K562 (cell line): ENCODE data around the gene FANCG. TPM values are rescaled to one million over a fixed set of nuclear protein-coding genes. Genes with fewer than 3 reads are reported as not detected.

Experiments
- BMI1 ChIP-seq: fragments of 150-350 bp; IDR thresholded peaks from 2 replicates; pipeline ENCODE4 v1.6.1; 2014; ENCODE audit warnings: low read length
- SOX6 ChIP-seq: fragments of 450-650 bp; IDR thresholded peaks from 2 replicates; pipeline ENCODE4 v1.6.1; 2014; ENCODE audit warnings: mild to moderate bottlenecking
- TEAD1 ChIP-seq, 2 experiments: fragments of 450-650 bp in 1 of 2; sonication (generic) in 1 of 2; formaldehyde crosslinking; IDR thresholded peaks; 2 replicates each; pipeline versions ENCODE4 v1.4.0 to v1.8.0; 2020 to 2022; ENCODE audit warnings: mild to moderate bottlenecking in 2 of 2, missing genetic modification reagents in 1 of 2
- TRIM24 ChIP-seq, 2 experiments: fragments of 450-650 bp; IDR thresholded peaks; 2 replicates each; pipeline ENCODE4 v1.6.1; 2016
- polyA plus RNA-seq, 8 experiments: library from polyadenylated mRNA; depleted of rRNA in 4 of 8; stranded (reverse) in 5 of 8; unstranded in 3 of 8; fragments of >200 nt; fragmentation: Nextera tagmentation in 2 of 8; fragmentation: Illumina TruSeq in 1 of 8; extraction: Ambion mirVana in 2 of 8; extraction: Trizol in 1 of 8; gene quantifications; 2 replicates each; pipeline versions ENCODE4 v1.2.1 to v1.2.3, GENCODE V29; 2011 to 2014; ENCODE audit warnings: inconsistent platforms in 1 of 8, missing spikeins in 1 of 8
- total RNA-seq, 7 experiments: library from RNA; depleted of rRNA in 6 of 7; stranded (reverse); fragments of >200 nt in 6 of 7; fragmentation: Illumina TruSeq in 2 of 7; extraction: Trizol in 2 of 7; gene quantifications; 2 replicates each; pipeline versions ENCODE4 v1.2.1 to v1.2.3, GENCODE V29; 2011 to 2021; ENCODE audit warnings: low replicate concordance in 1 of 7
- TF ChIP-seq, protein P1 (sequence below): fragments of 450-650 bp; formaldehyde crosslinking; IDR thresholded peaks from 2 replicates; pipeline ENCODE4 v1.4.0; 2020; ENCODE audit warnings: mild to moderate bottlenecking, mixed read lengths
- TF ChIP-seq, protein P2 (sequence below): fragments of 250-450 bp; sonication (Bioruptor Pico); IDR thresholded peaks from 2 replicates; pipeline ENCODE4 v1.4.0; 2020

The FANCG gene
- total and polyA plus RNA-seq, 9 of the 15 experiments (the other 6 are each of a cell fraction or from before 2014, with no cell fraction given) = 7.5 to 43.9 (median 31.0) TPM

DNA sequence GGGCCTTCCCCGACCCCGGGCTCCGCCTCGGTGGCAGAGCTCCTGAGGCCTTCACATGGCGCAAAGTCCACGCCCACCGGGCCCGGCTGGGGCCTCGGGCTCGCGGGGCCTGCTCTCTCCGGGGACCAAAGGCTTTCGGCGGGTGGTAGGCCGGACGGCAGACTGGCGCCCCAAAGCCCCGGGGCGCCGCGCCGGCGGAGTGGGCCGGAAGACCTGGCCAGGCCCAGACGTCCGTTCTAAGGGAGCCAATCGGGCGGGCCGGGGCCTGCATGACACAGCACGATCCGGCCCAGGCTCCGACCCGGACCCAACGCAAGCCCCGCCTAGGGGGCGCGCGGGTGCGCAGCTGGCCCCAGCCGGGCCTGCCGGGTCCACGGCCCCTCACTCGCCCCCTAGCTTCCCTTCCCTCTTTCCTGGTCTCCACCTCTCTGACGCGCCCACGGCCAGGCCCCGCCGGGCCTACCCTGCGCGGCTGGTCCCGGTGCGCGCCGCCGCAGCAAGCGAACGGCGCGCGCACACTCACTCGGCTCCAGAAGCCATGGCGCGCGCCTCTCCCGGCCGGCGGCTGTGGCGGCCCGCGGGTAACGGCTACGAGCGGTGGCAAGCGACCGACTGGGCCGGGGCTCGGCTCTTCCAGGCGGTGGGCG, 7.8 kb downstream of the FANCG start (continued):
- TF ChIP-seq TRIM24 (IDR thresholded peaks at IDR 0.05) (no peak), SOX6 (no peak; the same call in 1 of the 2 replicates), TEAD1 (CRISPR knock-in tag; IDR thresholded peaks at IDR 0.05) (peak in 1 of 2 experiments; percentile 62; a peak in 1 of 4 replicates), BMI1 (no peak)
- TF ChIP-seq, protein P1, sequence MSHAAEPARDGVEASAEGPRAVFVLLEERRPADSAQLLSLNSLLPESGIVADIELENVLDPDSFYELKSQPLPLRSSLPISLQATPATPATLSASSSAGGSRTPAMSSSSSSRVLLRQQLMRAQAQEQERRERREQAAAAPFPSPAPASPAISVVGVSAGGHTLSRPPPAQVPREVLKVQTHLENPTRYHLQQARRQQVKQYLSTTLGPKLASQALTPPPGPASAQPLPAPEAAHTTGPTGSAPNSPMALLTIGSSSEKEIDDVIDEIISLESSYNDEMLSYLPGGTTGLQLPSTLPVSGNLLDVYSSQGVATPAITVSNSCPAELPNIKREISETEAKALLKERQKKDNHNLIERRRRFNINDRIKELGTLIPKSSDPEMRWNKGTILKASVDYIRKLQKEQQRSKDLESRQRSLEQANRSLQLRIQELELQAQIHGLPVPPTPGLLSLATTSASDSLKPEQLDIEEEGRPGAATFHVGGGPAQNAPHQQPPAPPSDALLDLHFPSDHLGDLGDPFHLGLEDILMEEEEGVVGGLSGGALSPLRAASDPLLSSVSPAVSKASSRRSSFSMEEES = no peak
- TF ChIP-seq, protein P2, sequence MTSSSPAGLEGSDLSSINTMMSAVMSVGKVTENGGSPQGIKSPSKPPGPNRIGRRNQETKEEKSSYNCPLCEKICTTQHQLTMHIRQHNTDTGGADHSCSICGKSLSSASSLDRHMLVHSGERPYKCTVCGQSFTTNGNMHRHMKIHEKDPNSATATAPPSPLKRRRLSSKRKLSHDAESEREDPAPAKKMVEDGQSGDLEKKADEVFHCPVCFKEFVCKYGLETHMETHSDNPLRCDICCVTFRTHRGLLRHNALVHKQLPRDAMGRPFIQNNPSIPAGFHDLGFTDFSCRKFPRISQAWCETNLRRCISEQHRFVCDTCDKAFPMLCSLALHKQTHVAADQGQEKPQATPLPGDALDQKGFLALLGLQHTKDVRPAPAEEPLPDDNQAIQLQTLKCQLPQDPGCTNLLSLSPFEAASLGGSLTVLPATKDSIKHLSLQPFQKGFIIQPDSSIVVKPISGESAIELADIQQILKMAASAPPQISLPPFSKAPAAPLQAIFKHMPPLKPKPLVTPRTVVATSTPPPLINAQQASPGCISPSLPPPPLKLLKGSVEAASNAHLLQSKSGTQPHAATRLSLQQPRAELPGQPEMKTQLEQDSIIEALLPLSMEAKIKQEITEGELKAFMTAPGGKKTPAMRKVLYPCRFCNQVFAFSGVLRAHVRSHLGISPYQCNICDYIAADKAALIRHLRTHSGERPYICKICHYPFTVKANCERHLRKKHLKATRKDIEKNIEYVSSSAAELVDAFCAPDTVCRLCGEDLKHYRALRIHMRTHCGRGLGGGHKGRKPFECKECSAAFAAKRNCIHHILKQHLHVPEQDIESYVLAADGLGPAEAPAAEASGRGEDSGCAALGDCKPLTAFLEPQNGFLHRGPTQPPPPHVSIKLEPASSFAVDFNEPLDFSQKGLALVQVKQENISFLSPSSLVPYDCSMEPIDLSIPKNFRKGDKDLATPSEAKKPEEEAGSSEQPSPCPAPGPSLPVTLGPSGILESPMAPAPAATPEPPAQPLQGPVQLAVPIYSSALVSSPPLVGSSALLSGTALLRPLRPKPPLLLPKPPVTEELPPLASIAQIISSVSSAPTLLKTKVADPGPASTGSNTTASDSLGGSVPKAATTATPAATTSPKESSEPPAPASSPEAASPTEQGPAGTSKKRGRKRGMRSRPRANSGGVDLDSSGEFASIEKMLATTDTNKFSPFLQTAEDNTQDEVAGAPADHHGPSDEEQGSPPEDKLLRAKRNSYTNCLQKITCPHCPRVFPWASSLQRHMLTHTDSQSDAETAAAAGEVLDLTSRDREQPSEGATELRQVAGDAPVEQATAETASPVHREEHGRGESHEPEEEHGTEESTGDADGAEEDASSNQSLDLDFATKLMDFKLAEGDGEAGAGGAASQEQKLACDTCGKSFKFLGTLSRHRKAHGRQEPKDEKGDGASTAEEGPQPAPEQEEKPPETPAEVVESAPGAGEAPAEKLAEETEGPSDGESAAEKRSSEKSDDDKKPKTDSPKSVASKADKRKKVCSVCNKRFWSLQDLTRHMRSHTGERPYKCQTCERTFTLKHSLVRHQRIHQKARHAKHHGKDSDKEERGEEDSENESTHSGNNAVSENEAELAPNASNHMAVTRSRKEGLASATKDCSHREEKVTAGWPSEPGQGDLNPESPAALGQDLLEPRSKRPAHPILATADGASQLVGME (CRISPR knock-in tag) = peak; percentile 43; the same call in 1 of the 2 replicates
